Stimulated activated naive CD8-positive, alpha-beta T cell treated with anti-CD3 and anti-CD28 coated beads, Interleukin-15, amount 100 ng/mL, for 72 hours (primary cell): ENCODE measurements around the gene LDAH.
"Not testable (repeated sequence)": the region's sequence is repeated elsewhere in the genome, so short reads cannot be mapped to it uniquely, and the experiment has no call there.

Experiments used
- ATAC-seq: fragments of 150-1000 bp; cut with Tn5 transposase; 2 replicates; pipeline ENCODE4 v1.10.0; 2021; ENCODE audit warnings: mild to moderate bottlenecking, moderate library complexity
- DNase-seq, 2 donors: peaks; one replicate each; pipeline ENCODE4 v3.0.0; 2021 to 2022
- H3K27ac Mint-ChIP-seq, 2 donors: one replicate each; pipeline ENCODE4 v1.8.0; 2022; ENCODE audit warnings: mild to moderate bottlenecking in 2 of 2, mixed read lengths in 2 of 2, moderate library complexity in 2 of 2
- H3K27me3 Mint-ChIP-seq: one replicate; pipeline ENCODE4 v1.8.0; 2022; ENCODE audit warnings: mixed read lengths
- H3K4me1 Mint-ChIP-seq: one replicate; pipeline ENCODE4 v1.8.0; 2022; ENCODE audit warnings: mild to moderate bottlenecking, mixed read lengths
- H3K4me3 Mint-ChIP-seq, 2 donors: one replicate each; pipeline ENCODE4 v1.8.0; 2022; ENCODE audit warnings: mild to moderate bottlenecking in 2 of 2, mixed read lengths in 2 of 2, moderate library complexity in 1 of 2
- H3K9me3 Mint-ChIP-seq, 2 donors: one replicate each; pipeline ENCODE4 v1.8.0; 2022; ENCODE audit warnings: mixed read lengths in 2 of 2

The LDAH gene

GRCh38 chr2:20752293-20752692 is 70.6 kb downstream of the LDAH start:
- Mint-ChIP-seq H3K27ac (no peak overlapping the region), H3K4me1 (no peaks in the 10 kb centered on the region), H3K9me3 (no peaks in the 10 kb centered on the region), H3K4me3 (no peak overlapping the region), H3K27me3 (no peaks in the 10 kb centered on the region)
- no peak for DNase-seq
- no peak for ATAC-seq

- H3K9me3 Mint-ChIP-seq, result peaks cover 0 to 7% of the 10 kb centered on the region in 2 donors
- H3K27ac Mint-ChIP-seq, result no peak overlapping the region
- H3K4me1 Mint-ChIP-seq, result no peaks in the 10 kb centered on the region
- no peaks in the 10 kb centered on the region for H3K27me3 Mint-ChIP-seq
- H3K4me3 Mint-ChIP-seq, result no peak overlapping the region
- ATAC-seq (no peak), DNase-seq (no peak)
Observed at GRCh38 chr2:20747317-20747716, 75.6 kb downstream of the LDAH start.

- no peak for DNase-seq
- Mint-ChIP-seq H3K4me3 (no peak overlapping the region), H3K4me1 (no peaks in the 10 kb centered on the region), H3K27ac (no peak overlapping the region), H3K9me3 (peaks cover 0 to 7% of the 10 kb centered on the region in 2 donors), H3K27me3 (no peaks in the 10 kb centered on the region)
- no peak for ATAC-seq
Observed at GRCh38 chr2:20745924-20746555, 76.9 kb downstream of the LDAH start.

GRCh38 chr2:20744366-20745335 is 78.2 kb downstream of the LDAH start:
- no peaks in the 10 kb centered on the region for H3K4me1 Mint-ChIP-seq
- DNase-seq (no peak), ATAC-seq (no peak)
- peaks cover 0 to 7% of the 10 kb centered on the region in 2 donors for H3K9me3 Mint-ChIP-seq
- no peak overlapping the region for H3K27ac Mint-ChIP-seq
- H3K27me3 Mint-ChIP-seq, result no peaks in the 10 kb centered on the region
- no peak overlapping the region for H3K4me3 Mint-ChIP-seq

DNA sequence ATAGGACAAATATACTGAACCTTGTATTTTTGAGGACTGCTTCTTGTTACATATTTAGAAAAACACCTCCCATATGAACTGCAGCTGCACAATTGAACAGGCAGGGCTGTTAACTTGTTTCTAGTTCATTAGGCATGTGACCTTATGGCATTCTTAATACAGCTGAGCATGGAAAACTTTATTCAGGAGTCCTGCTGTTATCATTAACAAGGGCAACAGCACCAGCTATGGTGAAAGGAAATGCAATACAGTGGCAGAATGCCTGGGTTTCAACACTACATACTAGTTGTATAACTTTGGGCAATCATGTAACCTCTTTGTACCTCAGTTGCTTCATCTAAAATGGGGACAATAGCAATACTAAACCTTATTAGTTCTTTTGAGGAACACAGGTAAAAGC is 84.1 kb downstream of the LDAH start:
- Mint-ChIP-seq H3K4me1 (no peaks in the 10 kb centered on the region), H3K9me3 (peaks cover 0 to 5% of the 10 kb centered on the region in 2 donors), H3K4me3 (no peak overlapping the region), H3K27ac (no peak overlapping the region), H3K27me3 (no peaks in the 10 kb centered on the region)
- no peak for ATAC-seq
- DNase-seq, result no peak

GRCh38 chr2:20737505-20737904 is 85.4 kb downstream of the LDAH start:
- Mint-ChIP-seq H3K4me1 (no peaks in the 10 kb centered on the region), H3K27ac (no peak overlapping the region), H3K9me3 (no peaks in the 10 kb centered on the region), H3K4me3 (no peak overlapping the region), H3K27me3 (no peaks in the 10 kb centered on the region)
- DNase-seq (no peak), ATAC-seq (no peak)

- no peaks in the 10 kb centered on the region for H3K27me3 Mint-ChIP-seq
- ATAC-seq, result no peak
- H3K27ac Mint-ChIP-seq, result no peak overlapping the region
- H3K4me3 Mint-ChIP-seq, result no peak overlapping the region
- no peaks in the 10 kb centered on the region for H3K4me1 Mint-ChIP-seq
- peaks cover 0 to 6% of the 10 kb centered on the region in 2 donors for H3K9me3 Mint-ChIP-seq
- DNase-seq, result no peak
Observed at GRCh38 chr2:20728114-20728758, 94.7 kb downstream of the LDAH start.

DNA sequence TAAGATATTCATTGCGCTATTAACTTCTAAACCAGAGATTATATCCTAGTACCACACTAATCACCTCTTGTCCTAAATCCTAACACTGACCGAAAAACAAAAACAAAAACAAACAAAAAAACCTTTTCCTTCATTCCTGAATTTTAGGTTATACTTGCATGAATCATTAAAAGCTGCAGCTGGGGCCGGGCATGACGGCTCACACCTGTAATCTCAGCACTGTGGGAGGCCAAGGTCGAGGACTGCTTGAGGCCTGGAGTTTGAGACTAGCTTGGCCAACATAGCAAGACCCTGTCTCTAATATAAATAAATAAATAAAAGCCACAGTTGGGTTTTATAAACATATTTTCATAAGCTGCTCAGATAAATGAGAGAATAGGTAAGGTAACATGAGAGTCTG is 96.0 kb downstream of the LDAH start:
- Mint-ChIP-seq H3K4me1 (no peaks in the 10 kb centered on the region), H3K27me3 (no peaks in the 10 kb centered on the region)

DNA sequence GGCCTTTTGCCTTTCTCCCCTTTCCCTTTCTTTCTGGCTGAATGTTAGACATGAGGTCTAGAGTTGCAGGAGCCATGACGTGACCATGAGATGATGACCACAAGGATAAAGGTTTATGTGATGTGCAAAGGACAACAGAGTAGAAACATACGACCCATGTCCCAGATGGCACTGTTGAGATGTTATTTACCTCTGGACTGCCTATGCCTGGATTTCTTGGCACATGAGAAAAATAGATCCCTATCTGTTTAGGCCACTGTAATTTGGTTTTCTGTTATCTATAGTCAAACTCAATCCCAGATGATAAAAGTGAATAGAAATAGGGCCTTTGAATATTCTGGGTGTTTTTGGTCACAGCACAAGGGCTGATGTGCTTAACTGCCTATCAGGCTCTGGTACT is 97.1 kb downstream of the LDAH start:
- Mint-ChIP-seq H3K27ac (no peak overlapping the region), H3K4me1 (no peaks in the 10 kb centered on the region), H3K9me3 (peaks cover 0 to 6% of the 10 kb centered on the region in 2 donors), H3K27me3 (no peaks in the 10 kb centered on the region), H3K4me3 (no peak overlapping the region)
- ATAC-seq (no peak), DNase-seq (no peak)

More for the DNA sequence above, 96.0 kb downstream of the LDAH start:
- ATAC-seq, result no peak
- no peak overlapping the region for H3K27ac Mint-ChIP-seq
- peaks cover 0 to 6% of the 10 kb centered on the region in 2 donors for H3K9me3 Mint-ChIP-seq
- DNase-seq, result no peak
- H3K4me3 Mint-ChIP-seq, result no peak overlapping the region

DNA sequence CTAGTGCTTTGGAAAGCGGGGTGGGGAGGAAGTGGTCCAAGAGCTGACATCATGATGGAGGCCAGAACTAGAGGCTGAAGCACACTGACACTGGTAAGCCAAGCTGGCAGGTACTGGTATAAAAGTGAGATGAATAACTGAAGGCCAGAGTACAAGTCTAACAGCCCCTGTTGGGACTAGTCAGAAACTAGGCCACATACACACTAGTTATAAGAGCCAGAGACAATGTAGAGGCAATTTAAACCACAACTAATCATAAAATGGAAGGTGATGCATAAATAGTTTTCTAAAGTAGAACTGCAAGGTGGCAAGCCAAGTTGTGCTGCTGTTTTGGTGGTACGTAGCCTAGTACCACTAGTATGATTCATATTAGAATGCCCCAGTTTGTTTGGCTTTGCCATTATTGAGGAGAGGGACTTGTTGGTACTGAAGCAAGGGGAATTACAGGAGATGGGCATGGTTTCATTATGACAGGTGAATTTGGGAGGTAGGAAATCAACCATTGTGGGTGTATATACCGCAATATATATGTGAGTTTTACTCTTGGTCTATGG is 98.3 kb downstream of the LDAH start:
- DNase-seq, result no peak
- peak; percentile 54 for ATAC-seq
- peak overlapping the region in 1 of 2 donors; percentile 30 for H3K27ac Mint-ChIP-seq
- peaks cover 6 to 12% of the 10 kb centered on the region in 2 donors for H3K9me3 Mint-ChIP-seq
- H3K4me3 Mint-ChIP-seq, result no peak overlapping the region
- no peaks in the 10 kb centered on the region for H3K27me3 Mint-ChIP-seq
- no peaks in the 10 kb centered on the region for H3K4me1 Mint-ChIP-seq

- no peak overlapping the region for H3K27ac Mint-ChIP-seq
- ATAC-seq, result no peak
- no peaks in the 10 kb centered on the region for H3K27me3 Mint-ChIP-seq
- H3K9me3 Mint-ChIP-seq, result peaks cover 6 to 13% of the 10 kb centered on the region in 2 donors
- H3K4me1 Mint-ChIP-seq, result no peaks in the 10 kb centered on the region
- DNase-seq, result no peak
- no peak overlapping the region for H3K4me3 Mint-ChIP-seq
Observed at GRCh38 chr2:20723543-20723942, 99.4 kb downstream of the LDAH start.

- no peaks in the 10 kb centered on the region for H3K4me1 Mint-ChIP-seq
Observed at GRCh38 chr2:20722592-20723240, 100.2 kb downstream of the LDAH start.

DNA sequence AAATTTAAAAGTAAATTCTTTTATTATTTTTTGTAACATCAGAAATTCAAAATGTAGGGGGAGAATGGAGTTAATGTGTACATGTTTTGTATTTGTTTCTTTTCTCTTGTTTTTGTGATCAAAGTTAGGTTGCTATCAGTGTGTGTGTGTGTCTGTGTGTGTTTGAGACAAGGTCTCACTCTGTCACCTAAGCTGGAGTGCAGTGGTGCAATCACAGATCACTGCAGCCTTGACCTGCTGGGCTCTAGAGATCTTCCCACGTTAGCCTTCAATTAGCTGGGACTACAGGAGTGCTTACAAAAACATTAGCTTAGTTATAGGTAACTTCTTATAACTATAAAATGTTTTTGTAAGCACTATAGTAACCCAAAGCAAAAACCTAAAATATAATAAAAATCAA is 105.3 kb downstream of the LDAH start:
- DNase-seq (no peak), ATAC-seq (no peak)
- Mint-ChIP-seq H3K4me3 (no peak overlapping the region), H3K4me1 (no peaks in the 10 kb centered on the region), H3K27ac (no peak overlapping the region), H3K9me3 (peaks cover 24 to 25% of the 10 kb centered on the region in 2 donors), H3K27me3 (no peaks in the 10 kb centered on the region)

More at GRCh38 chr2:20722592-20723240, 100.2 kb downstream of the LDAH start:
- no peaks in the 10 kb centered on the region for H3K27me3 Mint-ChIP-seq
- no peak overlapping the region for H3K4me3 Mint-ChIP-seq
- ATAC-seq (no peak), DNase-seq (no peak)
- no peak overlapping the region for H3K27ac Mint-ChIP-seq
- peaks cover 13% of the 10 kb centered on the region in 2 donors for H3K9me3 Mint-ChIP-seq

DNA sequence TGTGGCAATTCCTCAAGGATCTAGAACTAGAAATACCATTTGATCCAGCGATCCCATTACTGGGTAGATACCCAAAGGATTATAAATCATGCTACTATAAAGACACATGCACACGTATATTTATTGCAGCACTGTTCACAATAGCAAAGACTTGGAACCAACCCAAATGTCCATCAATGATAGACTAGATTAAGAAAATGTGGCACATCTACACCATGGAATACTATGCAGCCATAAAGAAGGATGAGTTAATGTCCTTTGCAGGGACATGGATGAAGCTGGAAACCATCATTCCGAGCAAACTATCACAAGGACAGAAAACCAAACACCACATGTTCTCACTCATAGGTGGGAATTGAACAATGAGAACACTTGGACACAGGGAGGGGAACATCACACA is 106.7 kb downstream of the LDAH start:
- H3K4me3 Mint-ChIP-seq, H3K27ac Mint-ChIP-seq: not testable (repeated sequence)

GRCh38 chr2:20714412-20714811 is 108.5 kb downstream of the LDAH start:
- peak overlapping the region in 1 of 2 donors; percentile 76 for H3K27ac Mint-ChIP-seq
- not testable (repeated sequence) for H3K27me3 Mint-ChIP-seq, DNase-seq, H3K4me1 Mint-ChIP-seq, ATAC-seq, H3K4me3 Mint-ChIP-seq
- peaks cover 18 to 21% of the 10 kb centered on the region in 2 donors for H3K9me3 Mint-ChIP-seq

More for the DNA sequence above, 106.7 kb downstream of the LDAH start:
- ATAC-seq, DNase-seq, H3K27me3 Mint-ChIP-seq, H3K4me1 Mint-ChIP-seq: not testable (repeated sequence)
- H3K9me3 Mint-ChIP-seq, result peaks cover 25 to 27% of the 10 kb centered on the region in 2 donors
